HG03558 (cell line): ENCODE results near the gene SPP1.
"Not testable (repeated sequence)": the region's sequence is repeated elsewhere in the genome, so short reads cannot be mapped to it uniquely, and the experiment has no call there.

Source experiments
- ATAC-seq: cut with Tn5 transposase; IDR thresholded peaks from one replicate; pipeline ENCODE4 v1.9.1; 2021; ENCODE audit warnings: moderate number of reproducible peaks; ENCODE audit not compliant: unreplicated experiment; ENCODE audit errors: extremely low read depth

Gene SPP1

GRCh38 chr4:88017516-88018297, 42.2 kb downstream of the SPP1 start:
- ATAC-seq: no peak

- no peak for ATAC-seq
Observed at GRCh38 chr4:88018466-88018865, 43.0 kb downstream of the SPP1 start.

GRCh38 chr4:88021824-88022223, 46.3 kb downstream of the SPP1 start:
- no peak for ATAC-seq

- no peak for ATAC-seq
Observed at GRCh38 chr4:88022289-88022688, 46.8 kb downstream of the SPP1 start.

GRCh38 chr4:88025868-88026661, 50.6 kb downstream of the SPP1 start:
- not testable (repeated sequence) for ATAC-seq

GRCh38 chr4:88027611-88028608, 52.4 kb downstream of the SPP1 start:
- ATAC-seq: no peak

GRCh38 chr4:88028946-88029345, 53.4 kb downstream of the SPP1 start:
- no peak for ATAC-seq

GRCh38 chr4:88029556-88029955, 54.0 kb downstream of the SPP1 start:
- no peak for ATAC-seq

- no peak for ATAC-seq
Observed at GRCh38 chr4:88030565-88031310, 55.2 kb downstream of the SPP1 start.
